HepG2 (cell line): ENCODE data around the gene EXOC3. TPM values are rescaled to one million over a fixed set of nuclear protein-coding genes. Genes with fewer than 3 reads are reported as not detected.
"Not testable (repeated sequence)": the region's sequence is repeated elsewhere in the genome, so short reads cannot be mapped to it uniquely, and the experiment has no call there.

Experiments used
- ATAC-seq: fragments of 200-7000 bp; cut with Tn5 transposase; 3 replicates; pipeline ENCODE4 v1.9.1; 2020; ENCODE audit warnings: mild to moderate bottlenecking, moderate library complexity
- BruUV-seq: library from RNA; stranded (reverse); fragments of 400-500 nt; replicated peaks from 2 replicates; lab custom pipeline; 2021; lab: Mats Ljungman, UMichigan
- CTCF ChIA-PET: fragments of 300-600 bp; formaldehyde crosslinking; extraction: SDS; loops from one replicate; lab custom pipeline; 2021; ENCODE audit warnings: low total read pairs, inconsistent platforms, low intra/inter-chr PET ratio; lab: Yijun Ruan, JAX
- POLR2A ChIA-PET: fragments of 350-600 bp; sonication (Branson Sonifier 250); formaldehyde crosslinking; loops from one replicate; lab custom pipeline; 2020; ENCODE audit warnings: antibody characterized with exemption, inconsistent platforms; lab: Yijun Ruan, JAX
- DNase-seq: peaks from one replicate; pipeline ENCODE4 v3.0.0-alpha.2; 2015; ENCODE audit warnings: low spot score
- FAIRE-seq: peaks from 3 replicates; lab custom pipeline; 2011; peaks lifted over from hg19 to GRCh38; lab: Jason Lieb, UNC
- H2AFZ ChIP-seq: one replicate; pipeline ENCODE4 v1.6.1; 2011; ENCODE audit warnings: low read length, inconsistent platforms
- H3K27ac ChIP-seq: fragments of 300-600 bp; 3 replicates; pipeline ENCODE4 v1.8.0; 2011; ENCODE audit warnings: mixed run types, mild to moderate bottlenecking, mixed read lengths, low read length, inconsistent platforms; ENCODE audit not compliant: insufficient read depth; ENCODE audit errors: extremely low read length
- H3K27me3 ChIP-seq, 2 experiments: fragments of 200-600 bp in 1 of 2; 2 replicates in 1 of 2; 3 replicates in 1 of 2; pipeline versions ENCODE4 v1.6.0 to v1.8.0; 2011; ENCODE audit warnings: low read length in 2 of 2, mild to moderate bottlenecking in 2 of 2, moderate library complexity in 2 of 2, inconsistent platforms in 1 of 2; ENCODE audit not compliant: insufficient read depth in 2 of 2, control insufficient read depth in 1 of 2
- H3K36me3 ChIP-seq, 2 experiments: fragments of 200-600 bp in 1 of 2; replicated peaks in 1 of 2; 2 replicates in 1 of 2; 3 replicates in 1 of 2; pipeline versions ENCODE4 v1.5.1 to v1.8.0; 2011; ENCODE audit warnings: low read length in 2 of 2, inconsistent platforms in 1 of 2; ENCODE audit not compliant: insufficient read depth in 2 of 2, control insufficient read depth in 1 of 2
- H3K4me1 ChIP-seq: 2 replicates; pipeline ENCODE4 v1.5.1; 2012; ENCODE audit warnings: low read length, inconsistent platforms; ENCODE audit not compliant: insufficient read depth
- H3K4me2 ChIP-seq: 2 replicates; pipeline ENCODE4 v1.6.0; 2011; ENCODE audit warnings: low read depth, low read length, inconsistent platforms
- H3K4me3 ChIP-seq, 3 experiments: fragments of 200-600 bp in 1 of 3; sonication (generic), shearing (Covaris generic) in 1 of 3; replicated peaks in 1 of 3; 2 replicates each; pipeline ENCODE4 v1.5.1; 2011 to 2016; ENCODE audit warnings: low read length in 3 of 3, inconsistent platforms in 2 of 3, low read depth in 2 of 3, mild to moderate bottlenecking in 2 of 3, control low read depth in 1 of 3, mixed read lengths in 1 of 3; ENCODE audit not compliant: insufficient read depth in 1 of 3
- H3K79me2 ChIP-seq: one replicate; pipeline ENCODE4 v1.6.1; 2011; ENCODE audit warnings: low read length, inconsistent platforms; ENCODE audit not compliant: insufficient read depth
- H3K9ac ChIP-seq: 2 replicates; pipeline ENCODE4 v1.6.0; 2011; ENCODE audit warnings: mild to moderate bottlenecking, low read depth, low read length, inconsistent platforms; ENCODE audit not compliant: insufficient read depth
- H3K9me3 ChIP-seq: 2 replicates; pipeline ENCODE4 v1.5.1; 2012; ENCODE audit warnings: mild to moderate bottlenecking, low read length
- H4K20me1 ChIP-seq: 2 replicates; pipeline ENCODE4 v1.6.0; 2011; ENCODE audit warnings: inconsistent platforms, mild to moderate bottlenecking, low read length, moderate library complexity; ENCODE audit not compliant: insufficient read depth
- ETS1 ChIP-seq: sonication (generic); formaldehyde crosslinking; IDR thresholded peaks from 2 replicates; pipeline ENCODE4 v1.4.0; 2020; ENCODE audit warnings: missing genetic modification reagents
- RAD51 ChIP-seq: fragments of 450-650 bp; IDR thresholded peaks from 2 replicates; pipeline ENCODE4 v1.6.1; 2016; ENCODE audit warnings: borderline replicate concordance
- ZFY ChIP-seq: sonication (generic); formaldehyde crosslinking; IDR thresholded peaks from 2 replicates; pipeline ENCODE4 v1.4.0; 2020; ENCODE audit warnings: missing genetic modification reagents
- ZNF235 ChIP-seq: sonication (generic); formaldehyde crosslinking; IDR thresholded peaks from 2 replicates; pipeline ENCODE4 v1.8.1; 2023; ENCODE audit warnings: mild to moderate bottlenecking, missing genetic modification reagents, borderline replicate concordance
- ZNF569 ChIP-seq: sonication (generic); formaldehyde crosslinking; IDR thresholded peaks from 2 replicates; pipeline ENCODE4 v1.5.0; 2020; ENCODE audit warnings: mild to moderate bottlenecking, missing genetic modification reagents, moderate library complexity, borderline replicate concordance
- ZNF687 ChIP-seq: sonication (generic); formaldehyde crosslinking; IDR thresholded peaks from 2 replicates; pipeline ENCODE4 v1.5.1; 2020; ENCODE audit warnings: mild to moderate bottlenecking, missing genetic modification reagents, moderate library complexity
- ZNF891 ChIP-seq: sonication (generic); formaldehyde crosslinking; IDR thresholded peaks from 2 replicates; pipeline ENCODE4 v1.5.0; 2020; ENCODE audit warnings: mild to moderate bottlenecking, missing genetic modification reagents
- WGBS: methylation state at CpG from one replicate; pipeline ENCODE4 v1.1.6; 2017; ENCODE audit warnings: low lambda C conversion rate; 5-methylcytosine and 5-hydroxymethylcytosine counted together
- in situ Hi-C: cut with HindIII; loops from 2 replicates; pipeline ENCODE4 v1.10.0; 2017; ENCODE audit warnings: low pct_unique_long_range_greater_than_20kb; ENCODE audit not compliant: extremely low pct_ligation_motif_present
- intact Hi-C: fragments of 100-400 bp; cut with micrococcal nuclease; formaldehyde crosslinking; loops from one replicate; pipeline ENCODE4 v1.10.0; 2022; ENCODE audit not compliant: unreplicated experiment
- polyA plus RNA-seq, 8 experiments: library from polyadenylated mRNA; depleted of rRNA in 3 of 8; stranded (reverse) in 7 of 8; unstranded in 1 of 8; fragments of >200 nt; fragmentation: Illumina TruSeq in 4 of 8; extraction: Trizol in 4 of 8; gene quantifications; 2 replicates each; pipeline versions ENCODE4 v1.2.1 to v1.2.3, GENCODE V29; 2011 to 2016; ENCODE audit warnings: low read depth in 4 of 8, missing spikeins in 1 of 8, mixed read lengths in 1 of 8; ENCODE audit not compliant: insufficient read depth in 1 of 8
- total RNA-seq, 5 experiments: library from RNA; depleted of rRNA; stranded (reverse); fragments of >200 nt; fragmentation: Illumina TruSeq; extraction: Trizol; gene quantifications; 2 replicates each; pipeline ENCODE4 v1.2.3, GENCODE V29; 2016; ENCODE audit warnings: low read depth in 1 of 5

The EXOC3 gene
- total and polyA plus RNA-seq, 2 of the 13 experiments (the other 11 are each of a cell fraction or from before 2014, with no cell fraction given): 9.2 to 20.5 TPM

- H3K79me2 ChIP-seq, DNase-seq, H4K20me1 ChIP-seq, H2AFZ ChIP-seq, BruUV-seq, H3K36me3 ChIP-seq, in situ Hi-C loops, intact Hi-C loops, H3K4me3 ChIP-seq, CTCF ChIA-PET, FAIRE-seq, H3K27me3 ChIP-seq, POLR2A ChIA-PET, H3K9me3 ChIP-seq: not testable (repeated sequence)
- ATAC-seq: peak; percentile 83
- WGBS: 85% methylated on average over 20 of the region's 42 CpGs
- peaks cover 11% of the 10 kb centered on the region for H3K4me1 ChIP-seq
- H3K9ac ChIP-seq: peak overlapping the region; percentile 45; the same call in 1 of the 2 replicates
- TF ChIP-seq ZNF235: 0 out of 2 replicates have a peak, but pooled peaks have one; percentile 5
- peak; percentile 44 for TF ChIP-seq ZFY (CRISPR knock-in tag)
- H3K4me2 ChIP-seq: peak overlapping the region; percentile 37
- H3K27ac ChIP-seq: peak overlapping the region; percentile 65
These were observed 27.7 kb upstream of the EXOC3 start for GRCh38 chr5:414991-415927.

GRCh38 chr5:415928-416635 lies 26.9 kb upstream of the EXOC3 start:
- Histone ChIP-seq H3K9me3 (no peaks in the 10 kb centered on the region), H3K36me3 (no peaks in the 10 kb centered on the region), H4K20me1 (no peaks in the 10 kb centered on the region), H3K27ac (peak overlapping the region; percentile 65), H3K27me3 (no peaks in the 10 kb centered on the region), H3K4me2 (peak overlapping the region; percentile 37), H3K4me3 (no peak overlapping the region; a peak in 1 of 6 replicates), H3K4me1 (peaks cover 11% of the 10 kb centered on the region), H3K9ac (peak overlapping the region; percentile 45; the same call in 1 of the 2 replicates), H3K79me2 (no peaks in the 10 kb centered on the region), H2AFZ (no peak overlapping the region)
- peak; percentile 88 for ATAC-seq
- intact Hi-C loops: no loop called here
- in situ Hi-C loops: no loop called here
- POLR2A ChIA-PET: no interaction called here
- 54% methylated on average over 9 of the region's 24 CpGs for WGBS
- peak; percentile 38 for DNase-seq
- no TSS peak for BruUV-seq
- CTCF ChIA-PET: no interaction called here
- FAIRE-seq: no peak
- TF ChIP-seq ZNF569 (CRISPR knock-in tag) (no peak), ETS1 (no peak), ZNF891 (peak; percentile 24; the same call in 1 of the 2 replicates), RAD51 (peak; percentile 64; the same call in 1 of the 2 replicates), ZNF687 (CRISPR knock-in tag) (peak; percentile 71)
